Adrenal gland (tissue), 12 donors: ENCODE results near the gene RCOR1. TPM values are rescaled to one million over a fixed set of nuclear protein-coding genes. Genes with fewer than 3 reads are reported as not detected.

Experiments used
- DNase-seq, 7 donors: peaks; one replicate each; pipeline ENCODE4 v3.0.0-alpha.2; 2019 to 2020
- H3K27ac ChIP-seq, 5 donors: fragments of 200-600 bp; sonication (generic) in 4 of 5; 1 replicate in 3 of 5; 2 replicates in 2 of 5; pipeline versions ENCODE4 v1.5.1 to v1.8.0; 2016 to 2020; ENCODE audit warnings: mild to moderate bottlenecking in 1 of 5
- H3K27me3 ChIP-seq: fragments of 200-600 bp; 2 replicates; pipeline ENCODE4 v1.8.0; 2021
- H3K36me3 ChIP-seq, 2 donors: fragments of 200-600 bp; replicated peaks in 1 of 2; 1 replicate in 1 of 2; 2 replicates in 1 of 2; pipeline versions ENCODE4 v1.5.1 to v1.8.0; 2018 to 2022
- H3K4me1 ChIP-seq, 2 donors: fragments of 200-600 bp; replicated peaks in 1 of 2; 1 replicate in 1 of 2; 2 replicates in 1 of 2; pipeline versions ENCODE4 v1.5.1 to v1.8.0; 2018 to 2021
- H3K4me3 ChIP-seq, 4 donors: fragments of 200-600 bp; sonication (generic) in 3 of 4; one replicate each; pipeline ENCODE4 v1.5.1; 2016 to 2018
- H3K9me3 ChIP-seq, 3 donors: fragments of 200-600 bp; sonication (generic) in 1 of 3; replicated peaks in 1 of 3; 1 replicate in 2 of 3; 2 replicates in 1 of 3; pipeline versions ENCODE4 v1.5.1 to v1.8.0; 2016 to 2021
- POLR2A ChIP-seq, 2 donors: fragments of 450-650 bp; IDR thresholded peaks; one replicate each; pipeline ENCODE4 v1.6.1; 2017; ENCODE audit warnings: antibody characterized with exemption in 2 of 2, mild to moderate bottlenecking in 2 of 2, moderate library complexity in 1 of 2
- WGBS, 4 donors: extraction: QIAGEN DNeasy Blood & Tissue Kit in 2 of 4; methylation state at CpG; one replicate each; pipeline versions ENCODE4 v1.1.5 to v1.1.7; 2013 to 2017; 5-methylcytosine and 5-hydroxymethylcytosine counted together
- intact Hi-C, 2 donors: fragments of 100-400 bp; cut with DNase I; formaldehyde crosslinking; loops; one replicate each; pipeline versions ENCODE4 v1.14.1 to v1.15.0; 2022 to 2023
- polyA plus RNA-seq, 3 donors: library from polyadenylated mRNA; stranded (reverse); fragments of 200-250 nt in 2 of 3; fragments of 350-450 nt in 1 of 3; fragmentation: Illumina TruSeq in 1 of 3; extraction: RNeasy Lipid Tissue Mini Kit (QIAGEN cat#74804) in 1 of 3; gene quantifications; one replicate each; pipeline ENCODE4 v1.2.3, GENCODE V29; 2013 to 2014
- total RNA-seq, 9 donors: library from RNA; depleted of rRNA in 4 of 9; stranded (reverse); fragments of >200 nt in 4 of 9; fragments of 120-200 nt in 1 of 9; fragmentation: NEBNext Ultra II Directional in 1 of 9; extraction: Animal tissue kit (Norgen Biotek cat#: 25700) in 1 of 9; gene quantifications; one replicate each; pipeline versions ENCODE4 v1.1.0 to v1.2.4, GENCODE V29; 2013 to 2023
- TF ChIP-seq, protein P1 (sequence below), 6 experiments: fragments of 450-650 bp in 4 of 6; fragments of 200-600 bp in 2 of 6; sonication (generic) in 1 of 6; IDR thresholded peaks; 1 replicate in 5 of 6; 2 replicates in 1 of 6; pipeline versions ENCODE4 v1.5.1 to v1.8.0; 2016 to 2021; ENCODE audit warnings: antibody characterized with exemption in 6 of 6, mild to moderate bottlenecking in 2 of 6, moderate library complexity in 1 of 6
- donor health status: healthy with polysubstance abuse.
- donor health status: Bipolar disorder and iron deficiency.
- donor health status: DM: yes; HTN: yes; CAD: no.
- donor health status: DM: no; HTN: no; CAD: no.
- donor health status: DM: no; HTN: no; CAD: no.
- donor health status: DM: yes; HTN: yes; CAD: no.

Gene RCOR1
- total and polyA plus RNA-seq, 12 donors, result 3.8 to 17.7 (median 11.3) TPM

DNA sequence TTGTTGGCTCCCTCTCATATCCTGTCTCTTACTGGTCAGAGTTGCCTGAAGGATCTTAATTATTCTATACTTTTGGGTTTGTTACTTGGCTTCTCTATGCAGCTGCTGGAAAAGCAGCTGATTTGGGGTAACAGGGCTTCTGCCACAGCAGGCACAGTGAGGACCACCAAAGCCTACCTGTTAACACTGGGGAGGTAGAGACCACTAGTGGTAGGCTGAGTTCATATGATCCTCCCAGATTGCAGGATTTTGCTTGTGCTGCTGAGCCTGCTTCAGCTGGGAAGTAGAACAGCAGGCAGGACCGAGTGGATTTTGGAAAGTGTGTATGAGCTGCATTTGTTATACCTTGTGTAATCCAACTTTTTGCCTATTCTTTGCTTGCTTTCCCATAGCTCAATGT lies 34.1 kb downstream of the RCOR1 start:
- Histone ChIP-seq H3K4me3 (no peak overlapping the region), H3K27ac (no peak overlapping the region), H3K9me3 (no peaks in the 10 kb centered on the region), H3K4me1 (peaks cover 7 to 10% of the 10 kb centered on the region in 2 donors), H3K36me3 (no peaks in the 10 kb centered on the region), H3K27me3 (no peaks in the 10 kb centered on the region)
- intact Hi-C loops, result no loop called here
- peak in 1 of 7 donors; percentile 3 for DNase-seq
- no peak for TF ChIP-seq POLR2A (IDR thresholded peaks at IDR 0.05)
- TF ChIP-seq, protein P1, sequence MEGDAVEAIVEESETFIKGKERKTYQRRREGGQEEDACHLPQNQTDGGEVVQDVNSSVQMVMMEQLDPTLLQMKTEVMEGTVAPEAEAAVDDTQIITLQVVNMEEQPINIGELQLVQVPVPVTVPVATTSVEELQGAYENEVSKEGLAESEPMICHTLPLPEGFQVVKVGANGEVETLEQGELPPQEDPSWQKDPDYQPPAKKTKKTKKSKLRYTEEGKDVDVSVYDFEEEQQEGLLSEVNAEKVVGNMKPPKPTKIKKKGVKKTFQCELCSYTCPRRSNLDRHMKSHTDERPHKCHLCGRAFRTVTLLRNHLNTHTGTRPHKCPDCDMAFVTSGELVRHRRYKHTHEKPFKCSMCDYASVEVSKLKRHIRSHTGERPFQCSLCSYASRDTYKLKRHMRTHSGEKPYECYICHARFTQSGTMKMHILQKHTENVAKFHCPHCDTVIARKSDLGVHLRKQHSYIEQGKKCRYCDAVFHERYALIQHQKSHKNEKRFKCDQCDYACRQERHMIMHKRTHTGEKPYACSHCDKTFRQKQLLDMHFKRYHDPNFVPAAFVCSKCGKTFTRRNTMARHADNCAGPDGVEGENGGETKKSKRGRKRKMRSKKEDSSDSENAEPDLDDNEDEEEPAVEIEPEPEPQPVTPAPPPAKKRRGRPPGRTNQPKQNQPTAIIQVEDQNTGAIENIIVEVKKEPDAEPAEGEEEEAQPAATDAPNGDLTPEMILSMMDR (IDR thresholded peaks at IDR 0.05), result no peak
- WGBS, 4 donors, result 76 to 92% (median 85%) methylated on average over 1 of the region's 1 CpG

DNA sequence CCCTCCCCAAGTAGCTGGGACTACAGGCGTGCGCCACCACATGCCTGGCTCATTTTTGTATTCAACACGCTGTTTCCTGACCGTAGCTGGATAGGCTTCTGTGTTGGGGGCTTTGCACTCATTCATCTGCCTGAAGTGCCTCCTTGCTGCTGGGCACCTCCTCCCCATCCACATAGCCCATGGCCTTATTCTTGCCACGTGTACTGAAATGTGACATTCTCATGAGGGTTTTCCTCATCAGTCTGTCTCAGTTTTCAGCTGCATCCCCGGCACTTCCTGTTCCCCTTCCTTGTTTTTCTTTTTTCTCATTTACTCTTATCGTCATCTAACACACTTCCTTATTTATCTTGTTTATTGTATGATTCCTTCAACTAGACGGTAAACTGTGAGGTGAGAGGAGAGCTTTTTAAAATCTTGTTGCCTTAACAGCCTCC lies 36.6 kb downstream of the RCOR1 start:
- DNase-seq, result peak in 2 of 7 donors; percentile 17 to 44
- Histone ChIP-seq H3K27ac (no peak overlapping the region), H3K9me3 (no peaks in the 10 kb centered on the region), H3K4me3 (no peak overlapping the region), H3K27me3 (no peaks in the 10 kb centered on the region), H3K4me1 (no peaks in the 10 kb centered on the region), H3K36me3 (no peaks in the 10 kb centered on the region)
- WGBS, 4 donors, result 65 to 71% (median 69%) methylated on average over 8 of the region's 8 CpGs
- intact Hi-C loops, result no loop called here
- TF ChIP-seq, protein P1 (IDR thresholded peaks at IDR 0.05), result no peak
- TF ChIP-seq POLR2A (IDR thresholded peaks at IDR 0.05), result no peak

DNA sequence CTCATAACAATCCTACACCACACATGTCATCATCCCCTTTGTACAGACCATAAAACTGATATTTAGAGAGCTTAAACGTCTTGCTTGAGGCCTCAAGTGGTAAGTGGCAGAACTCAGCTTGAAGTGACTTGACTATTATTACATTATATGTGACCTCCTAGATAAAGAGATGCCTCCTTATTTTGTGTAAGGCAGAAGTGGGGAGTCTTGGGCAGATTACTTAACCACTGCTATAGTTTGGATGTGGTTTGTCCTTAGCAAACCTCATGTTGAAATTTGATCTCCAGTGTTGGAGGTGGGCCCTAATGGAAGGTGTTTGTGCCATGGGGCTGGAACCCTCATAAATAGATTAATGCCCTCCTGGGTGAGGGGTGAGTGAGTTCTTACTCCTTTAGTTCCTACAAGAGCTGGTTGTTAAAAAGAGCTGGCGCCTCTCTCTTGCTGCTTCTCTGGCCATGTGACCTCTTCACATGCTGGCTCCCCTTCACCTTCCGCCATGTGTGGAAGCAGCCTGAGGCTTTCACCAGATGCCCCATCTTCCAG lies 37.4 kb downstream of the RCOR1 start:
- intact Hi-C loops, result no loop called here
- Histone ChIP-seq H3K4me3 (no peak overlapping the region), H3K36me3 (no peaks in the 10 kb centered on the region), H3K27me3 (no peaks in the 10 kb centered on the region), H3K4me1 (no peaks in the 10 kb centered on the region), H3K9me3 (no peaks in the 10 kb centered on the region), H3K27ac (no peak overlapping the region)
- peak in 1 of 7 donors; percentile 38 for DNase-seq
- TF ChIP-seq, protein P1 (IDR thresholded peaks at IDR 0.05), result no peak
- TF ChIP-seq POLR2A (IDR thresholded peaks at IDR 0.05), result no peak
- 76 to 84% (median 79%) methylated on average over 3 of the region's 3 CpGs for WGBS, 4 donors

DNA sequence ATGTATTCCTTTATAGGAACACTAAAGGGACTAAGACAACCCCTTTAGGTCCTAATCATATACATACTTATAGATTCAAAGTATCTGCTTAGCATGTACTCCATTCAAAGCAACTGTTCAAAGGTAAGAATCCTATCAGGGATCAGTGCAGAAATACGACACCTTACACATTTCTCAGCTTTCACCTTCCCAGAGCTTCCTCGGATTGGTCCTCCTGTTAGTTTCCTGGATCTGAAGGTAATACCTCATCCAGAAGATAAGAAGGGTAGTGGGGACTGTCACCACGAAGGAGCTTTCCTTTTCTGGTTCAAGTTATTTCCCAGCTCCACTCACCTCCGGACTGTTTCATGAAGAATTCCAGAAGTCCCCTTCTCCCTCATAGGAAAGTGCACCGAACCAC lies 38.0 kb downstream of the RCOR1 start:
- intact Hi-C loops, result no loop called here
- Histone ChIP-seq H3K27ac (no peak overlapping the region), H3K9me3 (no peaks in the 10 kb centered on the region), H3K27me3 (no peaks in the 10 kb centered on the region), H3K4me3 (no peak overlapping the region), H3K36me3 (no peaks in the 10 kb centered on the region), H3K4me1 (no peaks in the 10 kb centered on the region)
- DNase-seq, result no peak
- WGBS, 4 donors, result 75 to 80% (median 76%) methylated on average over 5 of the region's 5 CpGs
- no peak for TF ChIP-seq POLR2A (IDR thresholded peaks at IDR 0.05)
- TF ChIP-seq, protein P1 (IDR thresholded peaks at IDR 0.05), result no peak
